ENCODE measurements around the gene EXOC3L2. TPM values are rescaled to one million over a fixed set of nuclear protein-coding genes. Genes with fewer than 3 reads are reported as not detected.

The EXOC3L2 gene
- total and polyA plus RNA-seq, 2 donors (not counting 3 experiments of a cell fraction or from before 2014, with no cell fraction given): 0.66 to 1.8 TPM

DNA sequence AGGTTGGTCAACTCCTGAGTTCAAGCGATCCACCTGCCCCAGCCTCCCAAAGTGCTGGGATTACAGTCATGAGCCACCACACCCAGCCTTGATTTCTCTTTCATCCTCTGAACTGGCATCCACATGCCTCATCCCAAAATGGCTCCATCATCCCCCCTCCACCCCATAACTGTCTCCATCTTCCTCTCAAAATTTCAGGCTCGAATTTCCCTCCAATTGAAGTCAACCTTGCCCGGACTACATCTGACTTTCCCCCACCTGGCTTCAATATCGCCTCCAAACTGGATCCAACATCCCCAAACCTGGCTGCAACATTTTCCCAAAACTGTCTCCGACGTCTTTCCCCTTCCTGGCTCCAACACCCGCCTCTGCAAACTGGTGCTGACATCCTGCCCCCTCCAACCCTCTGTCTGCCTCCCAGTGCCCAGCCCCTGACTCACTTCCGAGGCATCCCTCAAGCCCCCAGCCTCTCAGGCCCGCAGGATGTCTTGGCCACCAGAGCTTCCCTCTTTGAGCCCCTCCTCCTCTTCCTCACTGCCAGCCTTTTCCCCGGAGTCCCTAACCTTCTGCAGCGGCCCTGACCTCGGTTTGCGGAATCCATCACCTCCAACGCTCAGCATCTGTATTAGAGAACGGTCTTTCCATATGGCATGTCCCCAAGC, 943 bp downstream of the EXOC3L2 start:
- BruUV-seq (replicated peaks): no TSS peak
- no peaks in the 10 kb centered on the region for H3K36me3 ChIP-seq (ENCODE audit: control insufficient read depth in 2 of 2, extremely low read depth in 1 of 2, insufficient read depth in 2 of 2, low read length in 2 of 2)
- H3K4me2 ChIP-seq (ENCODE audit: insufficient read depth, low read length): peak overlapping the region; percentile 48
- H4K20me1 ChIP-seq (replicated peaks; ENCODE audit: control insufficient read depth, extremely low read depth, insufficient read depth, low read length): no peaks in the 10 kb centered on the region
- H2AFZ ChIP-seq (ENCODE audit: low read depth, low read length): peak overlapping the region; percentile 26
- peaks cover 29% of the 10 kb centered on the region for H3K4me1 ChIP-seq (ENCODE audit: control insufficient read depth, extremely low read depth, insufficient read depth, low read length)
- no peaks in the 10 kb centered on the region for H3K9me1 ChIP-seq (replicated peaks; ENCODE audit: control insufficient read depth, extremely low read depth, insufficient read depth, low read length)
- dilution Hi-C loops (cut with MboI; ENCODE audit: extremely low pct_ligation_motif_present, low sequenced_read_pairs) (no loop called here), intact Hi-C loops (cut with micrococcal nuclease) (no loop called here)
- no peak overlapping the region for H3K27ac ChIP-seq (ENCODE audit: insufficient read depth, low read depth, low read length)
- no peaks in the 10 kb centered on the region for H3K27me3 ChIP-seq (ENCODE audit: control insufficient read depth in 2 of 2, insufficient read depth in 2 of 2, low read length in 2 of 2)
- ChIA-PET POLR2A (no interaction called here), CTCF (interaction anchor here (0.6 kb wide), 1 partner anchor 44 kb away, joined by 3 read pairs; no protein-coding TSS in a partner anchor)
- H3K9ac ChIP-seq (replicated peaks; ENCODE audit: extremely low read depth, insufficient read depth, low read length): no peak overlapping the region
- no peak overlapping the region for H3K4me3 ChIP-seq (replicated peaks in 1 of 3; ENCODE audit: insufficient read depth in 1 of 3, low read depth in 1 of 3, low read length in 3 of 3)
- H3K79me2 ChIP-seq (ENCODE audit: control insufficient read depth, insufficient read depth, low read length): no peaks in the 10 kb centered on the region
- DNase-seq (ENCODE audit: low read depth, low spot score) (no peak), FAIRE-seq (no peak)
- TF ChIP-seq, protein P1, sequence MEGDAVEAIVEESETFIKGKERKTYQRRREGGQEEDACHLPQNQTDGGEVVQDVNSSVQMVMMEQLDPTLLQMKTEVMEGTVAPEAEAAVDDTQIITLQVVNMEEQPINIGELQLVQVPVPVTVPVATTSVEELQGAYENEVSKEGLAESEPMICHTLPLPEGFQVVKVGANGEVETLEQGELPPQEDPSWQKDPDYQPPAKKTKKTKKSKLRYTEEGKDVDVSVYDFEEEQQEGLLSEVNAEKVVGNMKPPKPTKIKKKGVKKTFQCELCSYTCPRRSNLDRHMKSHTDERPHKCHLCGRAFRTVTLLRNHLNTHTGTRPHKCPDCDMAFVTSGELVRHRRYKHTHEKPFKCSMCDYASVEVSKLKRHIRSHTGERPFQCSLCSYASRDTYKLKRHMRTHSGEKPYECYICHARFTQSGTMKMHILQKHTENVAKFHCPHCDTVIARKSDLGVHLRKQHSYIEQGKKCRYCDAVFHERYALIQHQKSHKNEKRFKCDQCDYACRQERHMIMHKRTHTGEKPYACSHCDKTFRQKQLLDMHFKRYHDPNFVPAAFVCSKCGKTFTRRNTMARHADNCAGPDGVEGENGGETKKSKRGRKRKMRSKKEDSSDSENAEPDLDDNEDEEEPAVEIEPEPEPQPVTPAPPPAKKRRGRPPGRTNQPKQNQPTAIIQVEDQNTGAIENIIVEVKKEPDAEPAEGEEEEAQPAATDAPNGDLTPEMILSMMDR (IDR thresholded peaks at IDR 0.05; ENCODE audit: extremely low read depth in 1 of 2, insufficient read depth in 1 of 2, low read depth in 1 of 2, low read length in 2 of 2): no peak
- TF ChIP-seq JUN (IDR thresholded peaks at IDR 0.05; ENCODE audit: borderline replicate concordance, insufficient read depth, insufficient read length, low read depth): no peak
- no peaks in the 10 kb centered on the region for H3K9me3 ChIP-seq (replicated peaks; ENCODE audit: control insufficient read depth, insufficient read depth, low read length)

DNA sequence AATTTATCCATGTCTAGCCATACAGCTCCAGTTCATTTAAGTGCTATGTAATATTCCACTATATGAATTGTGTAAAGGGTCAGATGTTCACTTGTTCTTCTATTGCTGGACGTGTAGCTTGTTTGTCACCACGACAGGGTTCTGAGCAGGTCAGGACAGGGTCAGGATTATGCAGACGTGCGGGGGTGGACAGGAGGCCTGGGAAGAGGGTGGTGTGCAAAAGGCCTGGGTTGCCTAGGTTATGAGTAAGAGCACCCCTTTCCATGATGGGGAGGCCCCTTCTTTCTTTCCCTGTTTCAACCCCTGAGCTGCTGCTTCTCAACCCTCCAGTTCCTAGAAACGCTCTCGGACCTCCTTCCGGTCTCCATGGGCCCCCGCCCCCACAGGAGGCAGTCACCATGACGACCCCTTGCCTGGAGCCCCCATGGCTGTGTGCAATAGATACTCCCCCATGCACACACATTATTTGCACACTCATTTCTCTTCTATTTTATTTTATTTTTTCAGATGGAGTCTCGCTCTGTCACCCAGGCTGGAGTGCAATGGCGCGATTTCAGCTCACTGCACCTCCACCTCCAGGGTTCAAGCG, 2.0 kb downstream of the EXOC3L2 start:
- dilution Hi-C loops (cut with MboI; ENCODE audit: extremely low pct_ligation_motif_present, low sequenced_read_pairs): no loop called here
- TF ChIP-seq, protein P1 (IDR thresholded peaks at IDR 0.05; ENCODE audit: extremely low read depth in 1 of 2, insufficient read depth in 1 of 2, low read depth in 1 of 2, low read length in 2 of 2): no peak
- TF ChIP-seq POLR2AphosphoS5 (IDR thresholded peaks at IDR 0.05; ENCODE audit: insufficient read depth, low read depth, low read length): no peak
- no peak for TF ChIP-seq GATA2 (IDR thresholded peaks at IDR 0.05; ENCODE audit: insufficient read depth, insufficient read length, low read depth, low read length)
- no peak for TF ChIP-seq MYC (IDR thresholded peaks at IDR 0.05; ENCODE audit: low read depth, low read length)
- no peak for TF ChIP-seq EZH2 (IDR thresholded peaks at IDR 0.05; ENCODE audit: borderline replicate concordance, low read depth, low read length, severe bottlenecking)
- TF ChIP-seq, protein P2, sequence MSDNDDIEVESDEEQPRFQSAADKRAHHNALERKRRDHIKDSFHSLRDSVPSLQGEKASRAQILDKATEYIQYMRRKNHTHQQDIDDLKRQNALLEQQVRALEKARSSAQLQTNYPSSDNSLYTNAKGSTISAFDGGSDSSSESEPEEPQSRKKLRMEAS (IDR thresholded peaks at IDR 0.05; ENCODE audit: insufficient read depth, insufficient read length): no peak
- TF ChIP-seq POLR2A (IDR thresholded peaks at IDR 0.05; ENCODE audit: low read depth, low read length): no peak
- TF ChIP-seq JUN (IDR thresholded peaks at IDR 0.05; ENCODE audit: borderline replicate concordance, insufficient read depth, insufficient read length, low read depth): no peak
- TF ChIP-seq FOS (IDR thresholded peaks at IDR 0.05; ENCODE audit: borderline replicate concordance, insufficient read depth, low read length): no peak
- CTCF ChIA-PET: interaction anchor here (1.2 to 2.3 kb wide), 4 partner anchors 12 to 96 kb away, joined by 3 to 10 read pairs (median 5); no protein-coding TSS in a partner anchor

More for the DNA sequence above, 2.0 kb downstream of the EXOC3L2 start:
- no peak overlapping the region for H2AFZ ChIP-seq (ENCODE audit: low read depth, low read length)
- no peaks in the 10 kb centered on the region for H3K79me2 ChIP-seq (ENCODE audit: control insufficient read depth, insufficient read depth, low read length)
- intact Hi-C loops (cut with micrococcal nuclease): no loop called here
- H3K9me3 ChIP-seq (replicated peaks; ENCODE audit: control insufficient read depth, insufficient read depth, low read length): no peaks in the 10 kb centered on the region
- no peaks in the 10 kb centered on the region for H3K36me3 ChIP-seq (ENCODE audit: control insufficient read depth in 2 of 2, extremely low read depth in 1 of 2, insufficient read depth in 2 of 2, low read length in 2 of 2)
- H3K9me1 ChIP-seq (replicated peaks; ENCODE audit: control insufficient read depth, extremely low read depth, insufficient read depth, low read length): no peaks in the 10 kb centered on the region
- H3K4me1 ChIP-seq (ENCODE audit: control insufficient read depth, extremely low read depth, insufficient read depth, low read length): peaks cover 29% of the 10 kb centered on the region
- FAIRE-seq: no peak
- no peaks in the 10 kb centered on the region for H4K20me1 ChIP-seq (replicated peaks; ENCODE audit: control insufficient read depth, extremely low read depth, insufficient read depth, low read length)
- no peak for DNase-seq (ENCODE audit: low read depth, low spot score)
- BruUV-seq (replicated peaks): no TSS peak
- H3K4me3 ChIP-seq (replicated peaks in 1 of 3; ENCODE audit: insufficient read depth in 1 of 3, low read depth in 1 of 3, low read length in 3 of 3): no peak overlapping the region
- H3K9ac ChIP-seq (replicated peaks; ENCODE audit: extremely low read depth, insufficient read depth, low read length): no peak overlapping the region
- H3K27ac ChIP-seq (ENCODE audit: insufficient read depth, low read depth, low read length): no peak overlapping the region
- H3K27me3 ChIP-seq (ENCODE audit: control insufficient read depth in 2 of 2, insufficient read depth in 2 of 2, low read length in 2 of 2): no peaks in the 10 kb centered on the region
- no peak overlapping the region for H3K4me2 ChIP-seq (ENCODE audit: insufficient read depth, low read length)
- POLR2A ChIA-PET: no interaction called here
